Heart left ventricle (tissue), 13 donors: ENCODE results near the gene NINJ2.

Experiments used
- CTCF ChIP-seq, 12 donors: fragments of 200-600 bp; sonication (generic) in 4 of 12; IDR thresholded peaks; one replicate each; pipeline versions ENCODE4 v1.5.0 to v1.8.0; 2018 to 2022; ENCODE audit warnings: antibody characterized with exemption in 12 of 12, mild to moderate bottlenecking in 5 of 12
- POLR2A ChIP-seq, 2 donors: fragments of 450-650 bp; IDR thresholded peaks; one replicate each; pipeline ENCODE4 v1.6.1; 2017; ENCODE audit warnings: antibody characterized with exemption in 2 of 2, mild to moderate bottlenecking in 2 of 2, moderate library complexity in 2 of 2
- donor health status: ischemic (EF 13 %, LVEDD 7.1; RV severe dilation, severe dysfunction).
- donor health status: DM: no; HTN: yes; CAD: no.
- donor health status: DM: no; HTN: no; CAD: no.
- donor health status: ischemic (EF 25% LVEDD 6.9; RV normal size, moderate dysfunction).
- donor health status: ischemic (EF 25% LVEDD 5.7; RV mildly dilated, moderate dysfunction).
- donor health status: ischemic (EF 35%, LVEDD 5.7; RV mildly dilated, moderate dysfunction).
- donor health status: nonischemic (EF 11% LVEDD 7.7; RV severe dilation, severe dysfunction).
- donor health status: DM: yes; HTN: yes; CAD: no.
- donor health status: PGD.
- donor health status: ischemic (EF 29% LVEDD 5.4; RV normal size, mild dysfunction).
- donor health status: nonischemic (EF 23%, LVEDD 6.1; RV moderate dilation, normal function).

GRCh38 chr12:538731-539539, 124.3 kb downstream of the NINJ2 start:
- TF ChIP-seq CTCF (IDR thresholded peaks at IDR 0.05) (no peak), POLR2A (IDR thresholded peaks at IDR 0.05) (no peak)
